ENCODE results near the gene FOXN4.

DNA sequence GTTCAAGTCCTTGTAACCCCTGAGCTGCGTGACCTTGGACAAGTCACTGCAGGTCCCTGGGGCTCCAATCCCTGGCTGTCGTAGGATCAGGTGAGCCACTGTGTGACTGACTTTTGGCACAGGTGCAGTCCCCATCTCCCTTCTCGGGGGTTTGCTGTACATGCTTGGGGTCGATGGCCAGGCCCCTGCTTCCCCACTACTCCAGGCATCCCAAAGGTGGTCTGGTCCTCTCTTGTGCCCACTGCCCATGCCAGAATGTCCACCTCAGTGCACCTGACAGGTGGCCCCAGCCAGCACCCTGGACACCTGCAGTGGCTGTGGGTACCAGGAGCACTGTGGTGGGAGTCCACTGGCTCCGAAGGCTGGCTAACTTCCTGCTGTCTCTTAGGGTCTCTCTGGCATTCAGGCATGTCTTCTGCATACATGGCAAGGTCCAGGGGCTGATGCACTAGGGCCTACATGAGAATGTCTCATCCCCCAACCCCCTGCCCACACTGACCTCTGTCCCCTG lies 14.7 kb downstream of the FOXN4 start:
- no peak for TF ChIP-seq POLR2A (IDR thresholded peaks at IDR 0.05; ENCODE audit: borderline replicate concordance, extremely low read depth, insufficient read depth, insufficient read length)
- TF ChIP-seq, protein P1, sequence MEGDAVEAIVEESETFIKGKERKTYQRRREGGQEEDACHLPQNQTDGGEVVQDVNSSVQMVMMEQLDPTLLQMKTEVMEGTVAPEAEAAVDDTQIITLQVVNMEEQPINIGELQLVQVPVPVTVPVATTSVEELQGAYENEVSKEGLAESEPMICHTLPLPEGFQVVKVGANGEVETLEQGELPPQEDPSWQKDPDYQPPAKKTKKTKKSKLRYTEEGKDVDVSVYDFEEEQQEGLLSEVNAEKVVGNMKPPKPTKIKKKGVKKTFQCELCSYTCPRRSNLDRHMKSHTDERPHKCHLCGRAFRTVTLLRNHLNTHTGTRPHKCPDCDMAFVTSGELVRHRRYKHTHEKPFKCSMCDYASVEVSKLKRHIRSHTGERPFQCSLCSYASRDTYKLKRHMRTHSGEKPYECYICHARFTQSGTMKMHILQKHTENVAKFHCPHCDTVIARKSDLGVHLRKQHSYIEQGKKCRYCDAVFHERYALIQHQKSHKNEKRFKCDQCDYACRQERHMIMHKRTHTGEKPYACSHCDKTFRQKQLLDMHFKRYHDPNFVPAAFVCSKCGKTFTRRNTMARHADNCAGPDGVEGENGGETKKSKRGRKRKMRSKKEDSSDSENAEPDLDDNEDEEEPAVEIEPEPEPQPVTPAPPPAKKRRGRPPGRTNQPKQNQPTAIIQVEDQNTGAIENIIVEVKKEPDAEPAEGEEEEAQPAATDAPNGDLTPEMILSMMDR (IDR thresholded peaks at IDR 0.05 in 2 of 3, conservative IDR thresholded peaks at IDR 0.05 in 1 of 3; ENCODE audit: borderline replicate concordance in 1 of 3, insufficient read depth in 1 of 3, low read depth in 2 of 3, low read length in 2 of 3): no peak

All from HCT116 (cell line).